Mesenchymal stem cell (in vitro differentiated cells and primary cell): Measurements from ENCODE around the gene FAM241A.
"Not testable (repeated sequence)": the region's sequence is repeated elsewhere in the genome, so short reads cannot be mapped to it uniquely, and the experiment has no call there.

ENCODE experiments used
- DNase-seq: peaks from one replicate; pipeline ENCODE4 v3.0.0-alpha.2; 2013
- H2AFZ ChIP-seq: one replicate; pipeline ENCODE4 v1.6.1; 2013; ENCODE audit warnings: low read depth, mild to moderate bottlenecking, control low read depth, inconsistent platforms, low read length, moderate library complexity
- H2AK5ac ChIP-seq: 2 replicates; pipeline ENCODE4 v1.6.1; 2013; ENCODE audit warnings: low read length, moderate library complexity, mild to moderate bottlenecking, inconsistent platforms; ENCODE audit not compliant: severe bottlenecking
- H2BK120ac ChIP-seq: one replicate; pipeline ENCODE4 v1.6.1; 2013; ENCODE audit warnings: low read depth, mild to moderate bottlenecking, inconsistent platforms, low read length, moderate library complexity
- H2BK12ac ChIP-seq, 2 experiments: one replicate each; pipeline ENCODE4 v1.6.1; 2013; ENCODE audit warnings: inconsistent platforms in 2 of 2, low read length in 2 of 2, mild to moderate bottlenecking in 2 of 2, moderate library complexity in 2 of 2, control low read depth in 1 of 2
- H2BK15ac ChIP-seq: one replicate; pipeline ENCODE4 v1.6.1; 2013; ENCODE audit warnings: mild to moderate bottlenecking, low read depth, inconsistent platforms; ENCODE audit not compliant: poor library complexity, severe bottlenecking
- H2BK5ac ChIP-seq: 2 replicates; pipeline ENCODE4 v1.6.1; 2013; ENCODE audit warnings: low read depth, mild to moderate bottlenecking, low read length, control low read depth, inconsistent platforms; ENCODE audit not compliant: poor library complexity, severe bottlenecking
- H3K14ac ChIP-seq, 2 experiments: one replicate each; pipeline ENCODE4 v1.6.1; 2013; ENCODE audit warnings: inconsistent platforms in 2 of 2, low read length in 2 of 2, control low read depth in 1 of 2, mild to moderate bottlenecking in 1 of 2, moderate library complexity in 1 of 2
- H3K18ac ChIP-seq, 2 experiments: one replicate each; pipeline ENCODE4 v1.6.1; 2013; ENCODE audit warnings: inconsistent platforms in 2 of 2, low read length in 2 of 2, control low read depth in 1 of 2, low read depth in 1 of 2, mild to moderate bottlenecking in 1 of 2
- H3K23ac ChIP-seq, 2 experiments: one replicate each; pipeline ENCODE4 v1.6.1; 2013; ENCODE audit warnings: inconsistent platforms in 2 of 2, low read length in 2 of 2, mild to moderate bottlenecking in 2 of 2, moderate library complexity in 2 of 2, control low read depth in 1 of 2
- H3K27ac ChIP-seq: 2 replicates; pipeline ENCODE4 v1.5.1; 2013; ENCODE audit warnings: mild to moderate bottlenecking, moderate library complexity, low read length, control low read depth, inconsistent platforms; ENCODE audit not compliant: poor library complexity, severe bottlenecking
- H3K27me3 ChIP-seq, 2 experiments: 2 replicates each; pipeline versions ENCODE4 v1.6.1 to v1.7.0; 2013; ENCODE audit warnings: low read length in 2 of 2, mild to moderate bottlenecking in 2 of 2, moderate library complexity in 2 of 2, control low read depth in 1 of 2, inconsistent platforms in 1 of 2; ENCODE audit not compliant: control insufficient read depth in 1 of 2, insufficient read depth in 1 of 2
- H3K36me3 ChIP-seq, 2 experiments: 2 replicates each; pipeline versions ENCODE4 v1.6.1 to v1.7.0; 2013; ENCODE audit warnings: low read length in 2 of 2, control low read depth in 1 of 2, inconsistent platforms in 1 of 2, low read depth in 1 of 2, mild to moderate bottlenecking in 1 of 2; ENCODE audit not compliant: insufficient read depth in 2 of 2, control insufficient read depth in 1 of 2
- H3K4ac ChIP-seq, 2 experiments: one replicate each; pipeline ENCODE4 v1.6.1; 2013; ENCODE audit warnings: inconsistent platforms in 2 of 2, low read length in 2 of 2, mild to moderate bottlenecking in 2 of 2, moderate library complexity in 2 of 2, control low read depth in 1 of 2, low read depth in 1 of 2
- H3K4me1 ChIP-seq: 2 replicates; pipeline ENCODE4 v1.6.1; 2013; ENCODE audit warnings: low read depth, low read length, control low read depth; ENCODE audit not compliant: control insufficient read depth, insufficient read depth
- H3K4me2 ChIP-seq: 2 replicates; pipeline ENCODE4 v1.6.1; 2013; ENCODE audit warnings: low read length, mild to moderate bottlenecking, inconsistent platforms; ENCODE audit not compliant: poor library complexity, severe bottlenecking
- H3K4me3 ChIP-seq, 2 experiments: 2 replicates each; pipeline versions ENCODE4 v1.5.1 to v1.7.0; 2013; ENCODE audit warnings: low read length in 2 of 2, mild to moderate bottlenecking in 2 of 2, control low read depth in 1 of 2, low read depth in 1 of 2; ENCODE audit not compliant: insufficient read depth in 1 of 2
- H3K79me1 ChIP-seq: replicated peaks from 2 replicates; pipeline ENCODE4 v1.6.1; 2013; ENCODE audit warnings: mild to moderate bottlenecking, control low read depth, low read length, inconsistent platforms; ENCODE audit not compliant: poor library complexity, severe bottlenecking
- H3K9ac ChIP-seq: 2 replicates; pipeline ENCODE4 v1.7.0; 2013; ENCODE audit warnings: mild to moderate bottlenecking, low read length, moderate library complexity
- H3K9me3 ChIP-seq: 2 replicates; pipeline ENCODE4 v1.7.0; 2013; ENCODE audit warnings: mild to moderate bottlenecking, low read length; ENCODE audit not compliant: control insufficient read depth
- H4K8ac ChIP-seq: one replicate; pipeline ENCODE4 v1.6.1; 2013; ENCODE audit warnings: inconsistent platforms, mild to moderate bottlenecking, low read length, moderate library complexity
- H4K91ac ChIP-seq: one replicate; pipeline ENCODE4 v1.6.1; 2013; ENCODE audit warnings: mild to moderate bottlenecking, low read length, inconsistent platforms
- WGBS: methylation state at CpG from one replicate; pipeline ENCODE4 v1.1.7; 2013; ENCODE audit warnings: mixed read lengths; 5-methylcytosine and 5-hydroxymethylcytosine counted together

FAM241A gene

DNA sequence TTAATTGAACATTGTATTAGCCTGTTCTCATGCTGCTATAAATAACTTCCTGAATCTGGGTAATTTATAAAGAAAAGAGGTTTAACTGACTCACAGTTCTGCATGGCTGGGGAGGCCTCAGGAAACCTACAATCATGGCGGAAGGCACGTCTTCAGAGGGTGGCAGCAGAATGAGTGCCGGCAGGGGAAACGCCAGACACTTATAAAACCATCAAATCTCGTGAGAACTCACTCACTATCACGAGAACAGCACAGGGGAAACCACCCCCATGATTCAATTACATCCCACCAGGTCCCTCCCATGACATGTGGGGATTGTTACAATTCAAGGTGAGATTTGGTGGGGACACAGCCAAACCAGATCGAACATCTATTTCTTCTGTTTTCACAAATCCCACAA, 33.2 kb upstream of the FAM241A start:
- peak overlapping the region in 1 of 2 experiments; percentile 54 for H3K18ac ChIP-seq
- H3K14ac ChIP-seq, H4K91ac ChIP-seq, H2BK5ac ChIP-seq, H3K4ac ChIP-seq, H3K79me1 ChIP-seq, H3K36me3 ChIP-seq, H4K8ac ChIP-seq, H2BK12ac ChIP-seq, H3K23ac ChIP-seq, H3K4me2 ChIP-seq, H2BK120ac ChIP-seq, H3K4me3 ChIP-seq, H3K9ac ChIP-seq, H3K4me1 ChIP-seq, H3K27me3 ChIP-seq, H3K27ac ChIP-seq, H2AFZ ChIP-seq, DNase-seq, H2BK15ac ChIP-seq, H3K9me3 ChIP-seq, H2AK5ac ChIP-seq: not testable (repeated sequence)
- WGBS: 98% methylated on average over 4 of the region's 7 CpGs

DNA sequence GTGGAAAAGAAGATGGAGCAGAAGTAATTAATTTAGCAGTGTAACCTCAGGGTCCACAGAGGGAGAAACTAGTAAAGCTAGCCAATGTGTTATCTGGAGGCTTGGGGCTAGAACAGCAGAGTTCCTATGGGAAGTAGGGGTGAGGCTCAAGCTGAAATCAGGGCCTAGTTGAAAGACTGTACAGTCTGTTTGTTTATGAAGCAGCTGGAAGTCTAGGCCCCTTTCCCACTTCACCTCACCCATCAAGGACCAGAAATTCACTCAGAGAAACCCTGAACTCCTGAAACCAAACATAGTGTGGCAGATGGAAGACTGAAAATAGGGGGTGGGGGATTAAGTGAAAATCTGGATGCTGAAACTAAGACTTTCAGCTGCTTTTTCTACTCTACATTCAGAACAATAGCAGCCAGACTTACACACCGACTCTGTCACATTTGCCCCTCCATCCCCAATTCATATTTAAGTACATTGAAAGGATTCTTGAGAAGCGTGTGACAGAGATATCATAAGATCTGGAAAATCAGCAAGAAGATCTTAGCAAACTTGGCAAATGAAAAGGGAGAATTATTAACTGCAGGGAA, 32.6 kb upstream of the FAM241A start:
- no peak overlapping the region for H3K18ac ChIP-seq
- WGBS: 98% methylated on average over 2 of the region's 2 CpGs
- no peak overlapping the region for H4K91ac ChIP-seq
- no peak overlapping the region for H2BK5ac ChIP-seq
- H3K79me1 ChIP-seq: no peaks in the 10 kb centered on the region
- no peaks in the 10 kb centered on the region for H3K4me1 ChIP-seq
- DNase-seq: no peak
- peak overlapping the region in 1 of 2 experiments; percentile 73 for H2BK12ac ChIP-seq
- no peak overlapping the region for H2AK5ac ChIP-seq
- H4K8ac ChIP-seq: no peak overlapping the region
- no peaks in the 10 kb centered on the region for H3K9me3 ChIP-seq
- H3K23ac ChIP-seq: no peak overlapping the region
- no peak overlapping the region for H2BK15ac ChIP-seq
- no peak overlapping the region for H2AFZ ChIP-seq
- no peak overlapping the region for H3K9ac ChIP-seq
- no peaks in the 10 kb centered on the region for H3K27me3 ChIP-seq
- no peak overlapping the region for H3K4me2 ChIP-seq
- H3K4me3 ChIP-seq: no peak overlapping the region
- H3K14ac ChIP-seq: no peak overlapping the region
- H3K36me3 ChIP-seq: no peaks in the 10 kb centered on the region
- H3K4ac ChIP-seq: no peak overlapping the region
- no peak overlapping the region for H3K27ac ChIP-seq
- no peak overlapping the region for H2BK120ac ChIP-seq

DNA sequence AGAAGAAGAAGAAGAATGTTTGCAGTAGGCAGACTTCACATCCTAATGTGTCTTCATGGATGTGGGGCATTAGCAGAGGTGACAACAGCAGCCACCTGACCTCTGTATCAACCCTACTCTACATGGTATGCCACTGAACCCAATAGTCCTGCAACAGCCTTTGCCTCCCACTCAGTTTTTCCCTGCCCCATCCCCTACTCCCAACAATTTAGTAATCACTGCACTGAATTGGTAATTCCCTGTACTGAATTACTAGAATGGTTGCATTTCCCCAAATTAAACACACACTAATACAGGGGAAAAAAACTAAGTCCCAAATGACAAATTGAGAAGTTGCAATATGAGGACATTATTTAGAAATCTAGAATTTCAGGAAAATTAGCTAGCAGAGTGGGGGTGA, 31.4 kb upstream of the FAM241A start:
- no peak overlapping the region for H3K14ac ChIP-seq

DNA sequence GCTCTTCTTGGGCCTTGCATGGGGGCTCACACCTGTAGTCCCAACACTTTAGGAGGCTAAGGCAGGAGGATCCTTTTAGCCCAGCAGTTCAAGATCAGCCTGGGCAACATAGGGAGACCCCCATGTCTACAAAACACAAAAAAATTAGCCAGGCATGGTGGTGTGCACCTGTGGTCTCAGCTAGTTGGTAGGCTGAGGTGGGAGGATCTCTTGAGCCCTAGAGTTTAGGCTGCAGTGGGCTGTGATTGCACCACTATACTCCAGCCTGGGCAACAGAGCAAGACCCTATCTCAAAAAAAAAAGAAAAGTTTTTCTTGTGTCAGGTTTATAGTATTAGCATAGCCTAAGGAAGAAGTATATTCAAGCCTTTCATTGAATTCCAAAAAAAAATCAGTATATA, 30.8 kb upstream of the FAM241A start:
- Histone ChIP-seq H2BK15ac (no peak overlapping the region), H3K36me3 (no peaks in the 10 kb centered on the region), H2AK5ac (no peak overlapping the region), H3K9me3 (no peaks in the 10 kb centered on the region), H3K14ac (no peak overlapping the region), H3K18ac (no peak overlapping the region), H3K9ac (no peak overlapping the region), H2BK12ac (no peak overlapping the region), H4K8ac (no peak overlapping the region), H3K4me2 (no peak overlapping the region), H3K4ac (no peak overlapping the region), H3K4me1 (no peaks in the 10 kb centered on the region), H3K27ac (no peak overlapping the region), H4K91ac (no peak overlapping the region), H2BK120ac (no peak overlapping the region), H2BK5ac (no peak overlapping the region), H3K4me3 (no peak overlapping the region), H2AFZ (no peak overlapping the region), H3K79me1 (no peaks in the 10 kb centered on the region), H3K27me3 (no peaks in the 10 kb centered on the region), H3K23ac (no peak overlapping the region)
- DNase-seq: no peak

More for the DNA sequence above, 31.4 kb upstream of the FAM241A start:
- Histone ChIP-seq H3K27ac (no peak overlapping the region), H2BK12ac (peak overlapping the region; percentile 1 to 90), H2AFZ (no peak overlapping the region), H3K9ac (no peak overlapping the region), H2BK120ac (no peak overlapping the region), H3K4me3 (no peak overlapping the region), H3K4me2 (no peak overlapping the region), H3K4me1 (no peaks in the 10 kb centered on the region), H3K36me3 (no peaks in the 10 kb centered on the region), H4K91ac (no peak overlapping the region), H2BK15ac (no peak overlapping the region), H2AK5ac (no peak overlapping the region), H3K18ac (peak overlapping the region in 1 of 2 experiments; percentile 64), H2BK5ac (no peak overlapping the region), H3K9me3 (no peaks in the 10 kb centered on the region), H4K8ac (no peak overlapping the region), H3K79me1 (no peaks in the 10 kb centered on the region), H3K4ac (peak overlapping the region in 1 of 2 experiments; percentile 49), H3K27me3 (no peaks in the 10 kb centered on the region), H3K23ac (no peak overlapping the region)
- DNase-seq: no peak
